ENCODE measurements around the gene SLC1A7. TPM values are rescaled to one million over a fixed set of nuclear protein-coding genes. Genes with fewer than 3 reads are reported as not detected.

SLC1A7 gene
- total and polyA plus RNA-seq, 2 of the 13 experiments (the other 11 are each of a cell fraction or from before 2014, with no cell fraction given): 0.04 to 2.0 TPM

- TF ChIP-seq, protein P1, sequence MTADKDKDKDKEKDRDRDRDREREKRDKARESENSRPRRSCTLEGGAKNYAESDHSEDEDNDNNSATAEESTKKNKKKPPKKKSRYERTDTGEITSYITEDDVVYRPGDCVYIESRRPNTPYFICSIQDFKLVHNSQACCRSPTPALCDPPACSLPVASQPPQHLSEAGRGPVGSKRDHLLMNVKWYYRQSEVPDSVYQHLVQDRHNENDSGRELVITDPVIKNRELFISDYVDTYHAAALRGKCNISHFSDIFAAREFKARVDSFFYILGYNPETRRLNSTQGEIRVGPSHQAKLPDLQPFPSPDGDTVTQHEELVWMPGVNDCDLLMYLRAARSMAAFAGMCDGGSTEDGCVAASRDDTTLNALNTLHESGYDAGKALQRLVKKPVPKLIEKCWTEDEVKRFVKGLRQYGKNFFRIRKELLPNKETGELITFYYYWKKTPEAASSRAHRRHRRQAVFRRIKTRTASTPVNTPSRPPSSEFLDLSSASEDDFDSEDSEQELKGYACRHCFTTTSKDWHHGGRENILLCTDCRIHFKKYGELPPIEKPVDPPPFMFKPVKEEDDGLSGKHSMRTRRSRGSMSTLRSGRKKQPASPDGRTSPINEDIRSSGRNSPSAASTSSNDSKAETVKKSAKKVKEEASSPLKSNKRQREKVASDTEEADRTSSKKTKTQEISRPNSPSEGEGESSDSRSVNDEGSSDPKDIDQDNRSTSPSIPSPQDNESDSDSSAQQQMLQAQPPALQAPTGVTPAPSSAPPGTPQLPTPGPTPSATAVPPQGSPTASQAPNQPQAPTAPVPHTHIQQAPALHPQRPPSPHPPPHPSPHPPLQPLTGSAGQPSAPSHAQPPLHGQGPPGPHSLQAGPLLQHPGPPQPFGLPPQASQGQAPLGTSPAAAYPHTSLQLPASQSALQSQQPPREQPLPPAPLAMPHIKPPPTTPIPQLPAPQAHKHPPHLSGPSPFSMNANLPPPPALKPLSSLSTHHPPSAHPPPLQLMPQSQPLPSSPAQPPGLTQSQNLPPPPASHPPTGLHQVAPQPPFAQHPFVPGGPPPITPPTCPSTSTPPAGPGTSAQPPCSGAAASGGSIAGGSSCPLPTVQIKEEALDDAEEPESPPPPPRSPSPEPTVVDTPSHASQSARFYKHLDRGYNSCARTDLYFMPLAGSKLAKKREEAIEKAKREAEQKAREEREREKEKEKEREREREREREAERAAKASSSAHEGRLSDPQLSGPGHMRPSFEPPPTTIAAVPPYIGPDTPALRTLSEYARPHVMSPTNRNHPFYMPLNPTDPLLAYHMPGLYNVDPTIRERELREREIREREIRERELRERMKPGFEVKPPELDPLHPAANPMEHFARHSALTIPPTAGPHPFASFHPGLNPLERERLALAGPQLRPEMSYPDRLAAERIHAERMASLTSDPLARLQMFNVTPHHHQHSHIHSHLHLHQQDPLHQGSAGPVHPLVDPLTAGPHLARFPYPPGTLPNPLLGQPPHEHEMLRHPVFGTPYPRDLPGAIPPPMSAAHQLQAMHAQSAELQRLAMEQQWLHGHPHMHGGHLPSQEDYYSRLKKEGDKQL (CRISPR knock-in tag; IDR thresholded peaks at IDR 0.05; ENCODE audit: low read depth): peak; percentile 77
- TF ChIP-seq RXRB (CRISPR knock-in tag; IDR thresholded peaks at IDR 0.05; ENCODE audit: borderline replicate concordance) (peak; percentile 97), ZEB1 (IDR thresholded peaks at IDR 0.05; ENCODE audit: insufficient replicate concordance, low read depth) (peak; percentile 46), STAT5B (CRISPR knock-in tag; IDR thresholded peaks at IDR 0.05) (no peak), ATM (IDR thresholded peaks at IDR 0.05; ENCODE audit: borderline replicate concordance) (no peak), HMG20A (CRISPR knock-in tag; IDR thresholded peaks at IDR 0.05; ENCODE audit: borderline replicate concordance) (peak; percentile 93), NR2F1 (CRISPR knock-in tag; IDR thresholded peaks at IDR 0.05) (peak; percentile 99), ZNF143 (CRISPR knock-in tag; IDR thresholded peaks at IDR 0.05) (peak; percentile 29; the same call in 1 of the 2 replicates), MAF1 (CRISPR knock-in tag; IDR thresholded peaks at IDR 0.05; ENCODE audit: borderline replicate concordance) (no peak), KDM2A (CRISPR knock-in tag; IDR thresholded peaks at IDR 0.05; ENCODE audit: borderline replicate concordance, low read depth) (peak; percentile 50; the same call in 1 of the 2 replicates), HINFP (CRISPR knock-in tag; IDR thresholded peaks at IDR 0.05; ENCODE audit: low read depth) (peak; percentile 94)
- TF ChIP-seq, protein P2, sequence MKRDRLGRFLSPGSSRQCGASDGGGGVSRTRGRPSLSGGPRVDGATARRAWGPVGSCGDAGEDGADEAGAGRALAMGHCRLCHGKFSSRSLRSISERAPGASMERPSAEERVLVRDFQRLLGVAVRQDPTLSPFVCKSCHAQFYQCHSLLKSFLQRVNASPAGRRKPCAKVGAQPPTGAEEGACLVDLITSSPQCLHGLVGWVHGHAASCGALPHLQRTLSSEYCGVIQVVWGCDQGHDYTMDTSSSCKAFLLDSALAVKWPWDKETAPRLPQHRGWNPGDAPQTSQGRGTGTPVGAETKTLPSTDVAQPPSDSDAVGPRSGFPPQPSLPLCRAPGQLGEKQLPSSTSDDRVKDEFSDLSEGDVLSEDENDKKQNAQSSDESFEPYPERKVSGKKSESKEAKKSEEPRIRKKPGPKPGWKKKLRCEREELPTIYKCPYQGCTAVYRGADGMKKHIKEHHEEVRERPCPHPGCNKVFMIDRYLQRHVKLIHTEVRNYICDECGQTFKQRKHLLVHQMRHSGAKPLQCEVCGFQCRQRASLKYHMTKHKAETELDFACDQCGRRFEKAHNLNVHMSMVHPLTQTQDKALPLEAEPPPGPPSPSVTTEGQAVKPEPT (CRISPR knock-in tag; IDR thresholded peaks at IDR 0.05; ENCODE audit: low read depth): peak; percentile 78; the same call in 1 of the 2 replicates
- TF ChIP-seq, protein P3, sequence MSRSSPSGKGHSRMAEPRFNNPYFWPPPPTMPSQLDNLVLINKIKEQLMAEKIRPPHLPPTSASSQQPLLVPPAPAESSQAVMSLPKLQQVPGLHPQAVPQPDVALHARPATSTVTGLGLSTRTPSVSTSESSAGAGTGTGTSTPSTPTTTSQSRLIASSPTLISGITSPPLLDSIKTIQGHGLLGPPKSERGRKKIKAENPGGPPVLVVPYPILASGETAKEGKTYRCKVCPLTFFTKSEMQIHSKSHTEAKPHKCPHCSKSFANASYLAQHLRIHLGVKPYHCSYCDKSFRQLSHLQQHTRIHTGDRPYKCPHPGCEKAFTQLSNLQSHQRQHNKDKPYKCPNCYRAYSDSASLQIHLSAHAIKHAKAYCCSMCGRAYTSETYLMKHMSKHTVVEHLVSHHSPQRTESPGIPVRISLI (CRISPR knock-in tag; IDR thresholded peaks at IDR 0.05; ENCODE audit: borderline replicate concordance): peak; percentile 58; the same call in 1 of the 2 replicates
- TF ChIP-seq, protein P4, sequence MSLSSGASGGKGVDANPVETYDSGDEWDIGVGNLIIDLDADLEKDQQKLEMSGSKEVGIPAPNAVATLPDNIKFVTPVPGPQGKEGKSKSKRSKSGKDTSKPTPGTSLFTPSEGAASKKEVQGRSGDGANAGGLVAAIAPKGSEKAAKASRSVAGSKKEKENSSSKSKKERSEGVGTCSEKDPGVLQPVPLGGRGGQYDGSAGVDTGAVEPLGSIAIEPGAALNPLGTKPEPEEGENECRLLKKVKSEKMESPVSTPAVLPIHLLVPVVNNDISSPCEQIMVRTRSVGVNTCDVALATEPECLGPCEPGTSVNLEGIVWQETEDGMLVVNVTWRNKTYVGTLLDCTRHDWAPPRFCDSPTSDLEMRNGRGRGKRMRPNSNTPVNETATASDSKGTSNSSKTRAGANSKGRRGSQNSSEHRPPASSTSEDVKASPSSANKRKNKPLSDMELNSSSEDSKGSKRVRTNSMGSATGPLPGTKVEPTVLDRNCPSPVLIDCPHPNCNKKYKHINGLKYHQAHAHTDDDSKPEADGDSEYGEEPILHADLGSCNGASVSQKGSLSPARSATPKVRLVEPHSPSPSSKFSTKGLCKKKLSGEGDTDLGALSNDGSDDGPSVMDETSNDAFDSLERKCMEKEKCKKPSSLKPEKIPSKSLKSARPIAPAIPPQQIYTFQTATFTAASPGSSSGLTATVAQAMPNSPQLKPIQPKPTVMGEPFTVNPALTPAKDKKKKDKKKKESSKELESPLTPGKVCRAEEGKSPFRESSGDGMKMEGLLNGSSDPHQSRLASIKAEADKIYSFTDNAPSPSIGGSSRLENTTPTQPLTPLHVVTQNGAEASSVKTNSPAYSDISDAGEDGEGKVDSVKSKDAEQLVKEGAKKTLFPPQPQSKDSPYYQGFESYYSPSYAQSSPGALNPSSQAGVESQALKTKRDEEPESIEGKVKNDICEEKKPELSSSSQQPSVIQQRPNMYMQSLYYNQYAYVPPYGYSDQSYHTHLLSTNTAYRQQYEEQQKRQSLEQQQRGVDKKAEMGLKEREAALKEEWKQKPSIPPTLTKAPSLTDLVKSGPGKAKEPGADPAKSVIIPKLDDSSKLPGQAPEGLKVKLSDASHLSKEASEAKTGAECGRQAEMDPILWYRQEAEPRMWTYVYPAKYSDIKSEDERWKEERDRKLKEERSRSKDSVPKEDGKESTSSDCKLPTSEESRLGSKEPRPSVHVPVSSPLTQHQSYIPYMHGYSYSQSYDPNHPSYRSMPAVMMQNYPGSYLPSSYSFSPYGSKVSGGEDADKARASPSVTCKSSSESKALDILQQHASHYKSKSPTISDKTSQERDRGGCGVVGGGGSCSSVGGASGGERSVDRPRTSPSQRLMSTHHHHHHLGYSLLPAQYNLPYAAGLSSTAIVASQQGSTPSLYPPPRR (CRISPR knock-in tag; IDR thresholded peaks at IDR 0.05; ENCODE audit: borderline replicate concordance): peak; percentile 97
These were observed 18.5 kb upstream of the SLC1A7 start (continued) for GRCh38 chr1:53160924-53161378.

All from HepG2 (cell line).